AG10803 (cell line): ENCODE results near the gene FYTTD1.

Source experiments
- DNase-seq: peaks from one replicate; pipeline ENCODE4 v3.0.0; 2010; ENCODE audit warnings: low read depth
- H3K4me3 ChIP-seq: 2 replicates; pipeline ENCODE4 v1.5.1; 2011; ENCODE audit warnings: mild to moderate bottlenecking, low read length, control low read depth
- CTCF ChIP-seq: conservative IDR thresholded peaks from 2 replicates; pipeline ENCODE4 v1.5.1; 2011; ENCODE audit warnings: mild to moderate bottlenecking, low read length, control low read depth, inconsistent platforms

Gene FYTTD1

GRCh38 chr3:197811343-197811742 is 61.7 kb downstream of the FYTTD1 start:
- peak; percentile 97 for DNase-seq
- TF ChIP-seq CTCF: no peak
- no peak overlapping the region for H3K4me3 ChIP-seq

- no peak for TF ChIP-seq CTCF
- H3K4me3 ChIP-seq: no peak overlapping the region
- DNase-seq: no peak
Observed at GRCh38 chr3:197814372-197814771, 64.7 kb downstream of the FYTTD1 start.

- TF ChIP-seq CTCF: no peak
- H3K4me3 ChIP-seq: no peak overlapping the region
- no peak for DNase-seq
Observed at GRCh38 chr3:197820550-197821335, 71.1 kb downstream of the FYTTD1 start.

- no peak for DNase-seq
- no peak overlapping the region for H3K4me3 ChIP-seq
- TF ChIP-seq CTCF: no peak
Observed at GRCh38 chr3:197829397-197830045, 79.8 kb downstream of the FYTTD1 start.

GRCh38 chr3:197830308-197830966 is 80.8 kb downstream of the FYTTD1 start:
- TF ChIP-seq CTCF: no peak
- DNase-seq: no peak
- no peak overlapping the region for H3K4me3 ChIP-seq

- no peak for TF ChIP-seq CTCF
- H3K4me3 ChIP-seq: no peak overlapping the region
- no peak for DNase-seq
Observed at GRCh38 chr3:197830967-197831313, 81.3 kb downstream of the FYTTD1 start.
